Measurements from ENCODE around the gene CCDC74A. TPM values are rescaled to one million over a fixed set of nuclear protein-coding genes. Genes with fewer than 3 reads are reported as not detected.
"Not testable (repeated sequence)": the region's sequence is repeated elsewhere in the genome, so short reads cannot be mapped to it uniquely, and the experiment has no call there.

Gene CCDC74A
- total and polyA plus RNA-seq, 9 of the 15 experiments (the other 6 are each of a cell fraction or from before 2014, with no cell fraction given) = 1.1 to 38.1 (median 9.6) TPM

GRCh38 chr2:131478850-131479461 lies 48.7 kb upstream of the CCDC74A start:
- H3K9me3 ChIP-seq (replicated peaks; ENCODE audit: control insufficient read depth, insufficient read depth, low read depth, low read length); BruUV-seq (replicated peaks); H3K79me2 ChIP-seq (ENCODE audit: control insufficient read depth, insufficient read depth, low read length); CTCF ChIA-PET (ENCODE audit: low intra/inter-chr PET ratio); DNase-seq (ENCODE audit: extremely low read depth in 1 of 4, low spot score in 3 of 4); H3K9me1 ChIP-seq (ENCODE audit: control insufficient read depth, insufficient read depth, low read length); H3K27me3 ChIP-seq (ENCODE audit: control insufficient read depth in 2 of 2, insufficient read depth in 2 of 2, low read length in 2 of 2); H3K4me2 ChIP-seq (ENCODE audit: insufficient read depth, low read length); in situ Hi-C loops (cut with MboI); H4K20me1 ChIP-seq (replicated peaks; ENCODE audit: control insufficient read depth, insufficient read depth, low read length); intact Hi-C loops (cut with micrococcal nuclease); H3K4me1 ChIP-seq (replicated peaks in 1 of 2; ENCODE audit: control insufficient read depth in 2 of 2, insufficient read depth in 2 of 2, low read length in 2 of 2); H3K9ac ChIP-seq (ENCODE audit: insufficient read depth in 1 of 2, low read depth in 2 of 2, low read length in 2 of 2); H3K27ac ChIP-seq (ENCODE audit: extremely low read depth, low read depth, low read length); POLR2A ChIA-PET; H2AFZ ChIP-seq (ENCODE audit: low read depth, low read length); H3K4me3 ChIP-seq: not testable (repeated sequence)
- FAIRE-seq (peak; percentile 94), ATAC-seq (peak; percentile 56)
- peaks cover 10% of the 10 kb centered on the region; the same call in 1 of the 3 replicates for H3K36me3 ChIP-seq (ENCODE audit: control insufficient read depth, insufficient read depth, low read length)
- WGBS (ENCODE audit: insufficient coverage, low coverage, missing lambda C conversion rate) = 66% methylated on average over 9 of the region's 9 CpGs
- peak; percentile 22; the same call in 1 of the 2 replicates for TF ChIP-seq CBFA2T3 (IDR thresholded peaks at IDR 0.05)

DNA sequence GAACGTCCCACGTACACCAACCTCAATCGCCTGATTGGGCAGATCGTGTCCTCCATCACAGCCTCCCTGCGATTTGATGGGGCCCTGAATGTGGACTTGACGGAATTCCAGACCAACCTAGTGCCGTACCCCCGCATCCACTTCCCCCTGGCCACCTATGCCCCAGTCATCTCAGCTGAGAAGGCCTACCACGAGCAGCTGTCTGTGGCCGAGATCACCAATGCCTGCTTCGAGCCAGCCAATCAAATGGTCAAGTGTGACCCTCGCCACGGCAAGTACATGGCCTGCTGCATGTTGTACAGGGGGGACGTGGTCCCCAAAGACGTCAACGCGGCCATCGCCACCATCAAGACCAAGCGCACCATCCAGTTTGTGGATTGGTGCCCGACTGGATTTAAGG lies 47.3 kb upstream of the CCDC74A start:
- 0 out of 2 replicates have a peak, but pooled peaks have one; percentile 23 for TF ChIP-seq POLR2G (IDR thresholded peaks at IDR 0.05; ENCODE audit: low read depth, low read length)
- in situ Hi-C loops (cut with MboI); H3K4me2 ChIP-seq (ENCODE audit: insufficient read depth, low read length): not testable (repeated sequence)

GRCh38 chr2:131482506-131483155 lies 45.1 kb upstream of the CCDC74A start:
- 90% methylated on average over 8 of the region's 19 CpGs for whole genome bisulfite sequencing (ENCODE audit: insufficient coverage, low coverage, missing lambda C conversion rate)
- H3K4me1 ChIP-seq (replicated peaks in 1 of 2; ENCODE audit: control insufficient read depth in 2 of 2, insufficient read depth in 2 of 2, low read length in 2 of 2); H2AFZ ChIP-seq (ENCODE audit: low read depth, low read length); BruUV-seq (replicated peaks); FAIRE-seq; ATAC-seq; H3K9ac ChIP-seq (ENCODE audit: insufficient read depth in 1 of 2, low read depth in 2 of 2, low read length in 2 of 2); DNase-seq (ENCODE audit: extremely low read depth in 1 of 4, low spot score in 3 of 4); H3K4me2 ChIP-seq (ENCODE audit: insufficient read depth, low read length); H4K20me1 ChIP-seq (replicated peaks; ENCODE audit: control insufficient read depth, insufficient read depth, low read length); H3K79me2 ChIP-seq (ENCODE audit: control insufficient read depth, insufficient read depth, low read length); H3K27ac ChIP-seq (ENCODE audit: extremely low read depth, low read depth, low read length); H3K27me3 ChIP-seq (ENCODE audit: control insufficient read depth in 2 of 2, insufficient read depth in 2 of 2, low read length in 2 of 2); H3K9me1 ChIP-seq (ENCODE audit: control insufficient read depth, insufficient read depth, low read length); H3K4me3 ChIP-seq; CTCF ChIA-PET (ENCODE audit: low intra/inter-chr PET ratio); H3K9me3 ChIP-seq (replicated peaks; ENCODE audit: control insufficient read depth, insufficient read depth, low read depth, low read length); in situ Hi-C loops (cut with MboI): not testable (repeated sequence)
- POLR2A ChIA-PET = interaction anchor here (2.5 kb wide), 1 partner anchor 10 kb away, joined by 9 read pairs; the partner anchor contains the start of gene MZT2A
- peaks cover 23% of the 10 kb centered on the region; the same call in 1 of the 3 replicates for H3K36me3 ChIP-seq (ENCODE audit: control insufficient read depth, insufficient read depth, low read length)
- intact Hi-C loops (cut with micrococcal nuclease) = loop anchor here (10.0 kb wide), 1 partner anchor 1298 kb away; the partner anchor contains the start of genes MZT2B and SMPD4

More for the DNA sequence above, 47.3 kb upstream of the CCDC74A start:
- intact Hi-C loops (cut with micrococcal nuclease) = loop anchor here (10.0 kb wide), 1 partner anchor 1296 kb away; the partner anchor contains the start of genes MZT2B and SMPD4
- H3K36me3 ChIP-seq (ENCODE audit: control insufficient read depth, insufficient read depth, low read length) = peaks cover 15% of the 10 kb centered on the region; the same call in 1 of the 3 replicates
- H3K9me1 ChIP-seq (ENCODE audit: control insufficient read depth, insufficient read depth, low read length); BruUV-seq (replicated peaks); H3K27me3 ChIP-seq (ENCODE audit: control insufficient read depth in 2 of 2, insufficient read depth in 2 of 2, low read length in 2 of 2); H3K4me1 ChIP-seq (replicated peaks in 1 of 2; ENCODE audit: control insufficient read depth in 2 of 2, insufficient read depth in 2 of 2, low read length in 2 of 2); H4K20me1 ChIP-seq (replicated peaks; ENCODE audit: control insufficient read depth, insufficient read depth, low read length); POLR2A ChIA-PET; H3K9ac ChIP-seq (ENCODE audit: insufficient read depth in 1 of 2, low read depth in 2 of 2, low read length in 2 of 2); H3K79me2 ChIP-seq (ENCODE audit: control insufficient read depth, insufficient read depth, low read length); H3K9me3 ChIP-seq (replicated peaks; ENCODE audit: control insufficient read depth, insufficient read depth, low read depth, low read length); H2AFZ ChIP-seq (ENCODE audit: low read depth, low read length); ATAC-seq; CTCF ChIA-PET (ENCODE audit: low intra/inter-chr PET ratio); FAIRE-seq; H3K27ac ChIP-seq (ENCODE audit: extremely low read depth, low read depth, low read length); H3K4me3 ChIP-seq; DNase-seq (ENCODE audit: extremely low read depth in 1 of 4, low spot score in 3 of 4): not testable (repeated sequence)
- WGBS (ENCODE audit: insufficient coverage, low coverage, missing lambda C conversion rate) = 96% methylated on average over 13 of the region's 20 CpGs

Data from K562 (cell line).